ENCODE data around the gene TMEM253.

The TMEM253 gene

DNA sequence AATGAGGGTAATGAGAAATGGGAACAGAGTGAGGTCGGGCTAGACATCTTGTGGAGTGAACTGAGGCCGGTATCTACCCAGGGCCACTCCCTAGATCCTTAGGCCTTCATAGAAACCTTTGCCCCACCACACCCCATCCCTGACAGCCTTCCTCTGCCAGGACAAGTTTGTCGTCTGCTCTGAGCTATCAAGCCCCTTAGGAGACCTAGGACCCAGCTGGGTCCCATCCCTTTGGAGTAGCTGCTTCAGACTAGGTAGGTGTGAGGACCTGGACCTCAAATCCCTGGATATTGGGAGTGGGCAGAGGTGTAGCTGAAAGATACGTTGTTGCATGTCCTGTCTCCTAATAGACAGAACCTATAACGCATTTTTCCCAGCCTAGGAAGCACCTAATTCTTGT, at the start of gene TMEM253:
Gene TMEM253, plus strand, starts transcription at position 136 of the 400 bp plus-strand sequence. CDS start 278 bp downstream, outside the sequence.
- no peak for DNase-seq

- DNase-seq: no peak
Observed at GRCh38 chr14:21053184-21054122, 47.4 kb upstream of the TMEM253 start.

GRCh38 chr14:21054123-21054767, 46.6 kb upstream of the TMEM253 start:
- DNase-seq: no peak

DNA sequence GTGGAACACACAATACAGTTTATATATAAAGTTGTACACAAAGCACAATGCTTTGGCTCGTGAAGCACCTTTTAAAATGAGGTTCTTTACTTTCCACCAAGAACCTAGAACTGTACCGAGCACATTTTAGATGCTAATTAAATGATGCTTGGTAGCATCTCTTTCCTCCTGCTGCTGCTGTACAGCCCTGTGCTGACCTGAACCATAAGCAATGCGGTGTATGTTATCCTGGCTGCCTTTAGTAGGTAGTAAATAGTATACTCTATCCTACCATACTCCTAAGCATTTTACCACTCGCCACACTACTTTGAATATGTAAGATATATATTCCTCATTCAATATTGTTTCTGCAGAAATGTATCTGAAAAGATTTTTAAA, 46.1 kb upstream of the TMEM253 start:
- no peak for DNase-seq

DNA sequence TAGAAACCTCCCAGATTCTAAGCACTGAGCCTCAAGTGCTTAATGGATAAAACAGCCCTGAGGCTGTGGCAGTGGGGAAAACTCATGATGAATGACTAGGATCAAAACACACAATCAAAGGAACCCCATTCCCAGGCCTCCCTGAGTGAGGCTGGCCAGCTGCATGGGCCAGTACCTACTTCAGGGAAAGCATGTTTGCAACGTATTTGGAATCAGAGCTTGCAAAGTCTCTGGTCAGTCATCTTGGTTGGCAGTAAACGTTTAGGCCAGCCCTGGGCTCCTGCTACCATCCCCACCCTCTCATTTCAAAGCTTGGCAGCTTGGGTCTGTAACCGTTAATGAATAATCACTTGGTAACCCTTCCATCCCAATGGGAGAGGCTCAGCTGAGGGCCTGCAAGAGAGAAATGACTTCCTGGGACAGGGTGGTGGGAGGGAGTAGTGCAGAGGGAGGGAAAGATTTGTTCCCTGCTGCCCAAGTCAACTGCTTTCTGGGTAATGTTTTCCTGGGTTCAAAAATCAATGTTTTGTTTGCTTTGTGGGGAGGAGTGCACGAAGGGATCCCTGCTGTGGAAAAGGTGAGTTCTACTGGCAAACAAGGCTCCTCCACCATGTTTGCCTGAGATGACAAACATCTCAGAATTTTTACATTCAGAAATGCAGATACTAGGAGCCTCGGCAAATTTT, 45.3 kb upstream of the TMEM253 start:
- DNase-seq: no peak

- no peak for DNase-seq
Observed at GRCh38 chr14:21056520-21057163, 44.2 kb upstream of the TMEM253 start.

DNA sequence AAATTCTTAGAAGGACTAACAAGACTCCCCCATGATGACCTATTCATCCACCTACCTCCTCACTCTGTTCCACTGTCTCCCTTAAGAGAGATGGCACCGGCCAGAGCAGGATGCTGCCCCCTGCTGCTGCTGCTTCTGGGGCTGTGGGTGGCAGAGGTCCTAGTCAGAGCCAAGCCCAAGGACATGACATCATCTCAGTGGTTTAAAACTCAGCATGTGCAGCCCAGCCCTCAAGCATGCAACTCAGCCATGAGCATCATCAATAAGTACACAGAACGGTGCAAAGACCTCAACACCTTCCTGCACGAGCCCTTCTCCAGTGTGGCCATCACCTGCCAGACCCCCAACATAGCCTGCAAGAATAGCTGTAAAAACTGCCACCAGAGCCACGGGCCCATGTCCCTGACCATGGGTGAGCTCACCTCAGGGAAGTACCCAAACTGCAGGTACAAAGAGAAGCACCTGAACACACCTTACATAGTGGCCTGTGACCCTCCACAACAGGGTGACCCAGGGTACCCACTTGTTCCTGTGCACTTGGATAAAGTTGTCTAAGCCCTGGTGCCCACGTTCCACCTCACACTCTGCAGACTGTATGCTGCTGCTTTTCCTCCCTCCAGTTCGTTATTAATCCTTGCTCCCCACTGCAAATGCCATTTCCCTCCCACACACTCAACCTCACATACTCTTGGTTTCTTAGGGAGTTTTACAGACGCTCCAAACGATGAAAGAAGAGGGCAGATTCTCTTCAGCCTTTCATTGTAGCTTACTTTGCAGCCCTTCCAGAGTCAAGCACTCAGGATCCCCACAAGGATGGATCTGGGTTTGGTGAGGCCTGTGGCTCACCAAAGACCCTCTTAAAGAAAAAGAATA, 42.8 kb upstream of the TMEM253 start, which contains the start of gene RNASE8:
Gene RNASE8, plus strand, starts transcription at position 20 of the 873 bp plus-strand sequence. Its CDS starts 71 bp downstream, at position 91.
- no peak for DNase-seq

- no peak for DNase-seq
Observed at GRCh38 chr14:21058903-21059302, 42.0 kb upstream of the TMEM253 start.

DNA sequence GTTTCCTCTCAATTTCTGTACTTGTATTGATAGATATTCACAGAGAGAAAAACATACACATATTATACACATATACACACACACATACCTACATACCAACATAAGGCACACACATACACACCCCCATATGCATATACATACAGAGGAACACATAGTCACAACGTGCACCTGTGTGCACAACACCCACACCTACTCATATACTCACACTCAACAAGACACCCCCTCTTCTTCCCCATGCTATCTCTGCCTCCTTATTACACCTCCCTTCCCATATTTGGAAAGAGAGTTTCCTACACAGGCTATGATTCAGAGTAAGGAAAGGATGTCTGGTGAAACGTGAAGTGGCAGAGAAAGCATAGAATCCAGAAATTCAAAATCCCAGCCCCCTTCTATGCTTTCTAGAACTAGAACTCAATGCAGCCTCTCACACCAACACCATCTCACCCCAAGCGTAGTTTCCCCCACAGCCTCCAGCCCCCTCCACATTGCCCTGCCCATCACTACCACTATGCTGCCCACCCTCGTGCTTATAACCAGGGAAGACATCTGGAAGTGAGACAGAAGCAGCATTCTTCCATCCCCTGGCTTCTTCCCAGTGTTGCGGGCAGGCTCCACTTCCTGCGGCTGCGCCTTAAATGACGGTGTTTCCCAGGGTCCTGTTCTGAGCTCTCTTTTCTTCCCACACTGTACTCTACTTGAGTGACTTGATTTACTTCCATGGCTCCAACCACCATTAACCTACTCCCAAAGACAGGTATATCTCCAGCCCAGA, 40.8 kb upstream of the TMEM253 start:
- DNase-seq: no peak

- no peak for DNase-seq
Observed at GRCh38 chr14:21060614-21061346, 40.1 kb upstream of the TMEM253 start.

DNA sequence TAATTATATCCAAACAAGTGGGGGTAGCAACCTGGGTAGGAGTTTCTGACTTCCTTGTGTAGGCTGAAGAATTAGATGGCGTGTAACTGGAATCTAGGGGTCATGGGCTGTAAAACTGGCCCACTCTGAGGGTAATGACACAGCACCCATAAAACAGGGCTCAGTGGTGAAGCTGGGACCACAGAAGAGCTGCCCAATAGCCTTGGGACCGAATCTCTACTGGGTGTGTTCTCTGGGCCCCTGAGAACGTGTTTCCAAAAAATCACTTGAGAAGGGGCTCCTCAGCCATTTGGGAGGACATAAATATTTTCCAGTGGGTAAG, 39.6 kb upstream of the TMEM253 start:
- DNase-seq: no peak

DNA sequence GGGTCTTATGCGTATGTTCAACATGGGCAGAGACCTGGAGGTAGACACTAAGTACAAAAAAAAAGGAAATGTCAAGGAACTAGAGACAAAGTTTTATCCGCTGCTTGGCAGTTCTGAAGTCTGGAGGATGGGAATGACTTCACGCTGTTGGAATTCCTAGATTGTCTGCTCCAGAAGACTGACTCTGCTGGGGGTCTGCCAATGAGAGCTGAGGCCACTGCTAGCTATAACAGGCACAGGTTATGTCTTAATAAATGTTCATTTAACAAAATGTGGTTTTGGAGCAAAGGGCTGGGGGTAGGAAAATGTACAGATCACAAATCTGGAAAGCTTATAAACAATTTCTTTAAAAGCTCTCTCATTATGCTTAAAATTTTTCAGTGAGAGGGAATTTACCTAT, 37.4 kb upstream of the TMEM253 start:
- no peak for DNase-seq

GRCh38 chr14:21066882-21067502, 33.9 kb upstream of the TMEM253 start:
- DNase-seq: no peak

GRCh38 chr14:21068521-21069387, 32.1 kb upstream of the TMEM253 start:
- DNase-seq: peak; percentile 78

DNA sequence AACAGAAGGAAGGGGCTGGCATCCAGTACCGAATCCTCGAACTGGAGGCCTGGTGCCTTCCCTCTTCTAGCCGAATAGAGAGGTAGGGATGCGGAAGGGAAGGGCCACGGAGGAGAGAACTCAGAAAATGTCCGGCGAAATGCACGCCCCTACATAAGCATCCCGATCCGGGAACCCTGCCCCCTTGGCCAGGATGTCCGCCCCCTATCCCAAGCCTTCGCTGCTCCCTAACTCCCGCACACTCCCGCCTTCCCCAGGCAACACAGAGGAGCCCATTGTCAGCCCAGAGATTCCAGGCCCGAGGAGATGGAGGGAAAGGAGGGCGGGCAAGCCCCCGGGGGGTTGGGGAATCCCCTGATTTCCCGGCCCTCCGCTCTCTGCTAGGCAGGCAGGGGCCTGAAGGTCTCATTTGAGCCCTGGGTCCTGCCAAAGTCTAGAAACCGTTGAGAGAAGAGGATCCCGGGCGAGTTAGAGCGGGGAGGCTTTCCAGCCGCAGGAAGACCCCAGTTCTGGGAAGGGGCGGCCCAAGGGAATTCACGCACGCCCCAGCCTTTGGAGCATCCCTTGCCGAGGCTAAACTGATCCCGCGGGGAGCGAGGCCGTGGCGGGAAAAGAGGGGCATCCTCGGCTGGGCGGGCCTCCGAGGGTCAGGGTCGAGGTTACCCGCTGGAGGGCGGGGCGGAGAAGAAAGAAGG, 31.3 kb upstream of the TMEM253 start:
- peak; percentile 93 for DNase-seq

GRCh38 chr14:21070083-21070609, 30.7 kb upstream of the TMEM253 start, which contains the start of gene ARHGEF40:
TSS of gene ARHGEF40 (plus strand) at chr14:21070304. CDS start at chr14:21070397, 93 bp downstream.
- DNase-seq: no peak

DNA sequence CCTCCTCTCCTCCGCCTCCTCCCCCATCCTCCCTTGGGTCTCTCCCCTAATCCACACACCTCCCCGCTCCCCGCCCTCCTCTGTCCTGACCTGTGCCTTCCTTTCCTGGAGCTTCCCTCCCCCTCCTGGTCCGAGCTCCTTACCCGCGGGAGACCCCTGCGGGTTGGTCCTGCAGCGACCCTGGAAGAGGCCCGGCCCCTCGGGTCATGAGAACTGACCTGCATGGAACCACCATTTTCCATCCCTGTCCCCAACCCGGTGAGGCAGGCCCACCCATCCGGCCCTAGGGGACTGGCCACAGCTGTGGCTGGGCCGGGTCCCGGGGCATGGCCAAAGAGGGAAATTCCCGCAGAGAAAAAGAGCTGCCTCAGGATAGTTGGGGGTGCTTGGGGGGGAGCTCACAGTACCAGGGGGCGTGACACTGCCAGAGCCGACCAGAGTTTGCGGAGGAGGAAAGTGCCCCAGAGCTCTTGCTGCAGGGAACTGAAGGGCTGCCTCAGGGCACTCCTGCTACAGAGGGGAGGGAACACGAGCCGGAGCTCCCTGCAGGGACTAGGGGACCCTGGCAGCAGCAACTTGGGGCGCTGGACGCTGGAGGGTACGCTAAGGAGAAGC, 30.1 kb upstream of the TMEM253 start:
- DNase-seq: peak; percentile 86
